GM19035 (cell line): ENCODE results near the gene RMP24.
"Not testable (repeated sequence)": the region's sequence is repeated elsewhere in the genome, so short reads cannot be mapped to it uniquely, and the experiment has no call there.

Experiments
- ATAC-seq: cut with Tn5 transposase; IDR thresholded peaks from one replicate; pipeline ENCODE4 v1.9.1; 2021; ENCODE audit not compliant: unreplicated experiment

The RMP24 gene

DNA sequence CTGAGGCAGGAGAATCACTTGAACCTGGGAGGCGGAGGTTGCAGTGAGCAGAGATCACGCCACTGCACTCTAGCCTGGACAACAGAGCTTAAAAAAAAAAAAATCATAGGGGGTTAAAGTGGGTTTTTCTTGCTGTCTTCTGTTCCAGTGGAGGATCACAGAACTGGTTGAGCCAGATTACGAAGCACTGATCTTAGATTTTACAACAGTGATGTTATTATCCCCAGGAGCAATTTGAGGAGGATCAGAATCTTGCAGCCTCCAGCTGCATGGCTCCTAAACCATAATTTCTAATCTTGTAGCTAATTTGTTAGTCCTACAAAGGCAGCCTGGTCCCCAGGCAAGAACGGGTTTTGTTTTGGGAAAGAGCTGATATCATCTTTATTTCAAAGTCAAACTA, 4.6 kb upstream of the RMP24 start:
- ATAC-seq = not testable (repeated sequence)

DNA sequence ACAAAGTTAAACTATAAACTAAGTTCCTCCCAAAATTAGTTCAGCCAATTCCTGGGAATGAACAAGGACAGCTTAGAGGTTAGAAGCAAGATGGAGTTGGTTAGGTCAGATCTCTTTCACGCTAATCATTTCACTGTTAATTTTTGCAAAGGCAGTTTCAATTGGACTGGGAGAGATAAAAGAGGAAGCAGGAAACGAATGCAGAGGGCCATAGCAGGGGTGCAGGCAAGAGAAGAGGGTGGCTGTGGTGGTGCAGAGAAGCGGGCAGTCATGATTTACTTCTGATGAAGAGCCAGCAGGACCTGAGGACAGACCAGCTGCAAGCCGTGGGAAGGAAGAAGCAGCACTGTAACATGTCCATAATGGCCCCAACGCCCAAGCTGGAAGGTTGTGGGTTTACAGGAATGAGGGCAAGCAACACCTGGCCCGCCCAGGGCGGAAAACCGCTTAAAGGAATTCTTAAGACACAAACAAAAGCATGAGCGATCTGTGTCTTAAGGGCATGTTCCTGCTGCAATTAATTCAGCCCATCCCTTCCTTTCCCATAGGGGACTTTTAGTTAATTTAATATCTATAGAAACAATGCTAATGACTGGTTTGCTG, 4.1 kb upstream of the RMP24 start:
- no peak for ATAC-seq

DNA sequence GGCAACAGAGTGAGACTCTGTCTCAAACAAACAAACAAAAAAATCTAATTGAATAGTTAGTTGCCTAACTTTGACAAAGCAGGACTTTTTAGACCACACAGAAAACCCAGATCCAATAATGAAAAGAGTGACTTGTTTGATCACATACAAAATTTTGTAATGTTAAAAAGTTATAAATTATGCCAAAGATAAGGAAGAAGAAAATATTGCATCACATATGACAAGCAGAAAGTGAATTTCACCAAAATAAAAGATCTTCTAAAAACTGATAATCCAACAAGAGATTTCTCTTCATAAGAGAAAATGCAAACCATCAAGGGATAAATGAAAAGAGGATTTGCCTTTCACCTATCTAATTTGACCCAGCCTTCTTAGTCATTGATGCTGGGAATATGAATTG, 2.8 kb upstream of the RMP24 start:
- no peak for ATAC-seq

DNA sequence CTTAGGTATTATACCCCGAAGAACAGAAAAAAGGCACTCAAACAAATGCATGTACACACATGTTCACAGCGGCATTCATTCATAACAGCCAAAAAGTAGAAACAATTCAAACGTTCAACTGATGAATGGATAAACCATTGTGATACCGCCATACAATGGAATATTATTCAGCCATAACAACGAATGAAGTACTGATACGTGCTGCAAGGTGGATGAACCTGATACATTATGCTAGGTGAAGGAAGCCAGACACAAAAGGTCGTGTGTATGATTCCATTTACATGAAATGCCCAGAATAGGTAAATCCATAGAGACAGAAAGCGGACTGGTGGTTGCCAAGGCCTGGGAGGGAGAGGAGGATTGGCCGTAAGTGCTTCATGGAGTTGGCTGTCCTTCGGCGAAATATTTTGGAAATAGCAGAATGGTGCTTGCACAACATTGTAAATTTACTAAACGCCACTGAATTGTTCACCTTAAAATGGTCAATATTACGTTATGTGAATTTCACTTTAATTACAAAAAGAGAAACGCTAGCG, 750 bp upstream of the RMP24 start:
- ATAC-seq = peak; percentile 8

DNA sequence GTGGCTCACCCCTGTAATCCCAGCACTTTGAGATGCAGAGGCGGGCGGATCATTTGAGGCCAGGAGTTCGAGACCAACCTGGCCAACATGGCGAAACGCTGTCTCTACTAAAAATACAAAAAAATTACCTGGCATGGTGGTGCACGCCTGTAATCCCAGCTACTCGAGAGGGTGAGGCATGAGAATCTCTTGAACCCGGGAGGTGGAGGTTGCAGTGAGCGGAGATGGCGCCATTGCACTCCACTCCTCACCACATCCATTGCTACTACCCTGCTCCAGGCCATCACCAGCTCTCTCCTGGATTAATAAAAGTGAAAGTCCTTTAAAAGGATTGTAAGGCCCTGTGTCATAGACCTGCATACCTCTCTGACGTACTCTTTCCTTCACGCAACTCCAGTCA, 1.2 kb downstream of the RMP24 start:
- ATAC-seq = no peak

DNA sequence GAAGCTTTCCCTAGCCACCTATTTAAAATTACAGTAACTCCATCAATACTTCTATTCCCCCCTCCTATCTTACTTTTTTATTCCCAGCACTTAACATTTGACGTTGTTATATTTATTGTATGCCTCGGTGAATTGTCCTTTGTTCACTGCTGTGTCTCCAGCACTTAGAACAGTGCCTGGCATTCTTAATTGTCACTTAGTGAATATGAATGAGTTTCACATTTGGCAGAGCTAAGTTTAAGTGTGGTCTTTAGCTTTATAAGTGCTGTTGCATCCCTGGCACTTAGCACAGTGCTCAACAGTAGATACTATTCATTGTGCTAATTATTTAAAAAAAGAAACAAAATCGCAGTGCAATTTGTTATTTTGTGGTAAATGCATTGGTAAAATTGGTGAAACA, 1.7 kb downstream of the RMP24 start:
- ATAC-seq = no peak

DNA sequence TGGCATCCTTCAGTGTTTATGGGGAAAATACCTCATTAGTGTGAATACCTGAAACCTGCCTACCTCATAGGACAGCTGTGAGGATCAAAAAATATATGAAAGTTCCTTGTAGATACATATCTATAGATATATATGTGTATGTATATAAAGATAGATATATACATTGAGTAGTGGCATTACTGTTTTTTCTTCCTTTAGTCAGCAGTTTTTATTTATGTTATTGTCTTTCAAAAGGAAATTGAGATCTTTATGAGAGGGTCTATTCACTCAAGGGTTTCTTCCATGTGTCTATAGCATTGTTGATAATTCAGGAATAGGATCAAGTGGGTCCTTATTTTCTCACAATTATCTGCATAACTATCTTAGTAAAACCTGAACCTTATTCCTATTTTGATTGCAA, 6.6 kb downstream of the RMP24 start:
- no peak for ATAC-seq

DNA sequence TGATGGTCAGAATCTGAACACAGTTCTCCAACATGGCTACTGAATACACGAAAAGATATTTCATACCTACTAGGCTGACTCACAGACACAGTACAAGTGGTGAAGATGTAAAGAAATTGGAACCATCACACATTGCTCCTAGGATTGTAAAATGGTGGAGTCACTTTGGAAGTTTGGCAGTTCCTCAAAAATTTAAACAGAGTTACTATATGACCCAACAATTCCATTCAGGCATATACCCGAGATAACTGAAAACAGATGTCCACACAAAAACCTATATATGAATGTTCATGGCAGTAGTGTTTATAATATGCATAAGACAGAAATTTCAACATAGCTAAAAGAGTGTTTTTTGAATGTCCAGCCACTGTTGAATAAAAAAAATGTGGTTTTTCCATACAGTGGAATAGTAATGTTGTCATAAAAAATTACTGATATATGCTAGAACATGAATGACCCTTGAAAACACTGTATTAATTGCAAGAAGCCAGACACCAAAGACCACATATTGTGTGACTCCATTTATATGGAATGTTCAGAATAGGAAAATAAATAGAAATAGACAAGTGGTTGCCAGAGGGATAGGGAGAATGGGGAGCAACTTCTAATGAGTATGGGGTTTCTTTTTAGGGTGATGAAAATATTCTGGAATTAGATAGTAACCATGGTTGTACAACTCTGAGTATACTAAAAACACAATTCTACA, 10.1 kb downstream of the RMP24 start:
- ATAC-seq = no peak

DNA sequence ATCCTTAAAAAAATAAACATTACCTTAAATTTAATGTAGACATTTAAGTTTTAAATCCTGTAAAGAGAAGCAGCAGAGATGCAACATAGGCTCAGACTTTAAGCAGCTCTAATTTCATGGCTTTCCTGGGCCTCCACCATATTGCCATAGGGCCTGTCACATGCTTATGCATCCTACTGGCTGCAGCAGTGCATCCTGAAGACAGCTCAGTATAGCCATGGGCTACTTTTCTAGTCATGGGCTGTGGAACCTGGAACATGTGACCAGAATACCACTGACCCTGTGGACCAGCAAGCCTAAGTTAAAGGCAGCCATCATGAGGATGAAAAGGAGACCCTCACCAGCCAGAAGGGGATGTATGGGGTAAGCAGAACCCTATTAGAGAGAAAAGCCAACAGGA, 10.7 kb downstream of the RMP24 start:
- ATAC-seq = no peak

DNA sequence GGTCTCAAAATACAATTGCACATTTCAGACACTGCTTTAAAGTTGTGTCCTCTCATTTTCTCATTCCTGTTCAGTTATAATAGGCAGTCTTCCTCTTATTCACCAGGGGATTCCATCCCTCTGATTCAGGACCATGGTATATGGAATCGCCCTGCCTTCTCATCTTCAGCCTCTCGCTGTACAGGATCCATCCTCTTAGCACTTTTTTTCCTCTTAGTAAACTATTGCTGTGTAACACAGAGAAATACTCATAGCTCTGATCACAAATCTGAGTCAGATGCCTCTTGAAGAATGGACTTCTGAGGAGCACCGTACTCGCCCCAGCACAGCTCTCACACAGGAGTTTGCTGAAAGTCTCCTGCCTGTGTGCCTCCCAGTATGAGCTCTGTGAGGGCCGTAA, 11.3 kb downstream of the RMP24 start:
- no peak for ATAC-seq

DNA sequence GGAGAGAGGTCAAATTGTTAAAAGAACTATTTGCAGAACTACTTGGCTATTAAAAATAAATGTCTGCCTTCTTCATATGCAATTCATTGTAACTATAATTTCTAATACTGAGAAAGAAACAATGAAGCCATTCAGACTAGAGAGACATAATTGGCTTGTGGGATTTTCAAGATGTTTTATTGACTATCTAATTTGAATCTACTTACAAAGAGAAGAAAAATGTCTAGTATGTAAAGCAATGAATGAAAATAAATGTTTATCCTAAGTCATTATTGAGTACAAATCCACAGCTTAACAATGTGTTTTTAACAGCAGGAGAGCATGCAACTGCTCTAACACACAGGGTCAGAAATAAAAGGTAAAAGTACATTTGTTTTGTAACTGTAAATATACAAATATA, 19.2 kb downstream of the RMP24 start:
- no peak for ATAC-seq

DNA sequence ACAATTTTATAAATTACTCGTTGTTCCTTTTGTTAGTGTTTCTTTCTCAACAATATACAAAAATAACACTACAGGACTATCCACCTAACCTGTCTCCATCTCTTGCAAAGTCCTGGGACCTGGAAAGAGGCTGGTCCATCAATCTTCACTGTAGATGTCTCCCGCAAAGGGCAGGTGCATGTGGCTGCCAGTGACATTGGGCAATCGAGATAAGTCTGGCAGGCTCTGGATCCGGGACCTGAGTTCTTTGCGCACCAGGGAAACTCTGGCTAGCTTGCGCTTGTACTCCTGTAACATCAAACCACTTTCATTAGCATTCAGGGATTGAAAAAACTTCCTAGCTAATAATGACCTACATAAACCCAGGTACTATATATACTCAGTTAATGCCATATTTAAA, 20.5 kb downstream of the RMP24 start:
- ATAC-seq = no peak

DNA sequence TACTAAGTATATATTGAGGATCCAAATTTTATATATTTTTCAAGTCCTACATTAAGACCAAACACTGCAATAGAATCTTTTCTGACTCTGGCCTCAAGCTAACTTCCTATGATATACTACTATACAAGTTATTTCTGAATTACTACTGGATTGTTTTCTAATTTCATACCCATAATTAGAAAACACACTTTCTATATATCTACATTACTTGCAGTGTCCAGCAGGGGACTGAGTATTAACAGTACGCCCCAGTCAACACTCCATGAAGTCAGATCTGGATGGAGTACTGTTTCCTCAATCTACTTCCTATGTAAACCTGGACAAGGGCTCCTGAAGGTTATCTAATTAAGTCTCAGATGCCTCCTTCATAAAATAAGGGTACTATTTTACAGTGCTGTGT, 26.5 kb downstream of the RMP24 start:
- ATAC-seq = no peak

DNA sequence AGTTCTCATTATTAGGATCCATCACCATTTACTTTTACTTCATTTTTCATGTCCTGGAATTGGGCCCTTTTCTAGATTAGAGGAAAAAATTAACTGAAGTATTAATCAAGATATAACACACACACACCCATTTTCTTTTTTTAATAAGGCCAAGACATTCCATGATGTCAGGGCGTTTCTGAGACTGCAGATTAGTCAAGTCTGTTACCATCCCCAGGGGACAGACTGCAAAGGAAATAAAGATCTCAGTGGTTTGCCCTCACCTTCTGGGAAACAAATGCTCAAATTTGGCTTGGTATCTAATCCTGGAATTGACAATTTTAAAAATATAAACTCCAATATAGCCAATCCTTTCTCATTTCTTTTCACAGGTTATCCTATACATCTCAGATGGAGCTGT, 27.4 kb downstream of the RMP24 start:
- no peak for ATAC-seq

DNA sequence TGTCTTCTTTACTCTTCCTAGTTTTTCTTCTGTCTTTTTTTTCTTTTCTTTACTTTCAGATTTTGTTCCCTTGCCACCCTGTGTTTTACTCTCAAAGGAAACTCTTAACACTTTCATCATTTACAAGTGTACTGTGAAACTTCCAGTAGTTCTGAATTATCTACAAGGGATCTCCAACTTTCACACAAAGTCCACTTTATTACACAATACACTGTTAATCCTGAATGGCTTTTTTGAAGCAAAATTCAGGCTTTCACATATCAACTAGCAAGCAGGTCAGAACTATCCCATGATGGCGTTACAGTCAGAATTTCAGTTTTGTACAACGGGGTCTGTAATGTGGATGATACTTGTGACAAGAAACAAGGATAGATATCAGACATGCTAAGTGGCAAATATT, 34.5 kb downstream of the RMP24 start:
- no peak for ATAC-seq

DNA sequence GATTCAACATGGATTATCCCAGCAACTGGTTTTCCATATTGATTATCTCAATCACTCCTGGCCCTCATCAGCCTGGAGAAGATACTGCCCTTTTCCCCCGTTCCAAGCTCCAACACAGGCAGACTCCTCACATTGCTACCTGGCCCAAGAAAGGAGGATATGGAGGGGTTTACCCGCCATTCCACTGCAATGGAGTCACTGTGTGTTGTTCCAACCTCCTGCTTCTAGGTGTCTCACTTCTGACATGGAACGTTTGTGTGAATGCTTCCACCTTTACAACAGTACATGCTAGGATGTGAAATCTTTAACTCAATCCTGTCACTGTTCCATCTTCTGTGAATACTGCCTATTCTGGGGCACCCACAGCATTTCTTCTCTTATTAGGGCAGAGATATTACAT, 36.7 kb downstream of the RMP24 start:
- no peak for ATAC-seq

DNA sequence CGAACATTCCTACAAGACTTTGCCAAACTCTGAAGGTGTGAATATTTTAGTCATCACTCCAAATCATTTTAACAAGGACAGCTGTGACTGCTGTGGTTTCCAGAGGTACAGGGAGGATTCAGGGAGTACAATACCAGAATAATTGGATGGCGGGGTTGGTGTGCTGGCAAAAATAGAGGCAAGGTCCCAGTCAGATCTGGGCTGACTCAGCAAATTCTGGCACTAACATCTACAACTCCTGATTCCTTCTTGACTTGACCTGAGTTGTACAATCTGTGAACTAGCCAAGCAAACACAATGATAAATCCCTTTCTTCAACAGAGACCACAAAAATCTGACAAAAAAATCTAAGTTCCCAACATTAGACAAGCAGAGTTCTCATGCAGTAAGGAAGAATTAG, 40.4 kb downstream of the RMP24 start:
- no peak for ATAC-seq

DNA sequence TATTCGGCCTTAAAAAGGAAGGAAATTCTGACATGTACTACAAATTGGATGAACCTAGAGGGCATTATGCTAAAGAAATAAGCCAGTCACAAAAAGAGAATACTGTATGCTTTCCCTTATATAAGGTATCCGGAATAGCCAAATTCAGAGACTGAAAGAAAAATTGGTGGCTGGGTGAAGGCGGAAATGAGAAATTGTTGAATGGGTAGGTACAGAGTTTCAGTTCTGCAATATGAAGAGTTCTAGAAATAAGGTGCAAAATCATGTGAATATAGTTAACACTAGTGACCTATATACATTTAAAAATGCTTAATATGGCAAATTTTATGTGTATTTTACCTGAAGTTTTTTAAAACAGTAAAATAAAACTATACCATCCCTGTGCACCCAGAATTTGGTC, 43.1 kb downstream of the RMP24 start:
- ATAC-seq = peak; percentile 91

DNA sequence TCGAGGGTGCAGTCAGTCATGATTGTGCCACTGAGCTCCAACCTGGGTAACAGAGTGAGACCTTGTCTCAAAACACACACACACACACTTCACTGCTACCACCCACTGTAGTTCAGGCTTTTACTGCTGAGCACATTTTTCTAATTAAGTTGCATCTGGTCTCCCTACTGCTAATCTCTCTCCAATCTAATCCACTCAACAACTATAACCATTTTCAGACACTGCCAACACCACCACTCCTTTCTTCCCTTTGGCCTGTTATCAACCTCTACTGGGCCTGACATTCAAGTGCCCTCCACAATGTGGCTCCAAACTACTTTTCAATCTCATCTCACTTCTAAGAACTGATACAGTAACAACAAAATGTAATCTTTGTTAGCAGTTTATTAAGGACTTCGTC, 44.8 kb downstream of the RMP24 start:
- ATAC-seq = no peak

DNA sequence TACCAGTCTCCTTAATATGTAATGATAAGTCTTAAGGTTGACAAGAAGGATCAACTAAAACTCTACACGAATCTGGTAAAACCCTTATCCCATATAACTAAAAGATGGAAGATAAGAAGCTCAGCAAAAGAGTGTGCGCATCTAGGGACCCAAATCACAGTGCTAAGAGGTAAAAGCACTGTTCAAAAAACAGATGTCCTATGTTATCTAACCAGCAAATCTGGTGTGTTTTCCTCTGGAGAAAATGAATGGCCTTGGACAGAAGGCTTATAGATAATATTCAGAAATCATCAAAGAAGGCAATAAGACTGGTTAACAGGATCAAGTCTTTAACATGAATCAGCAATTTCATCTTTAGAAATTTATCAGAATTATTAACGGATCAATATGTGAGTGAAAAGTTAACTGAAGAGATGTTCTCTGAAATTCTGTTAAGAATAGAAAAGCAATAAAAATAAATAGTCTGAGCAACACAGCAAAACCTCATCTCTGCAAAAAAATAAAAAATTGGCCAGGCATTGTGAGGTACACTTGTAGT, 47.8 kb downstream of the RMP24 start:
- ATAC-seq = no peak

DNA sequence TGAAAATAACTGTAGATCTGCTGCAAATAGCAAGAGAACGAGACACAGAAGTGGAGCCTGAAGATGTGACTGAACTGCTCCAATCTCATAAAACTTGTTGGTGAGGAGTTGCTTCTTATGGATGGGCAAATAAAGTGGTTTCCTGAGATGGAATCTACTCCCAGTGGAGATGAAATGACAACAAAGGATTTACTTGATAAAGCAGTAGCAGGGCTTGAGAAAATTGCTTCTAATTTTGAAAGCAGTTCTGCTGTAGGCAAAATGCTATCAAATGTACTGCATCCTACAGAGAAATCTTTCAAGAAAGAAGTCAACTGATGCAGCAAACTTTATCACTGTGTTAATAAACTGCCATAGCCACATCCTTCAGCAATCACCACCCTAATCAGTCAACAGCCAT, 50.9 kb downstream of the RMP24 start:
- no peak for ATAC-seq

DNA sequence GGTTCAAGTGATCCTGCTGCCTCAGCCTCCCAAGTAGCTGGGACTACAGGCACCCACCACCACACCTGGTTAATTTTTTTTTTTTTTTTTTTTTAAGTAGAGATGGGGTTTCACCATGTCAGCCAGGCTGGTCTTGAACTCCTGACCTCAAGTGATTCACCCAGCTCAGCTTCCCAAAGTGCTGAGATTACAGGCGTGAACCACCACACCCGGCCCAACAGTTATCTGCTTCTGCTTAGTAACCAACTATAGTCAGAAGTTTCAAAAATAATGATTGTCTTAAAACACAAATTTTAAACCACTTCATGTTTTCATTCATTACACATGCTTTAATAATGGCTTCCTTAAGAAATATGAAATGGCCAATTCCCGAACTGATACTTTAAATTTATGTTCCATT, 51.8 kb downstream of the RMP24 start:
- not testable (repeated sequence) for ATAC-seq

DNA sequence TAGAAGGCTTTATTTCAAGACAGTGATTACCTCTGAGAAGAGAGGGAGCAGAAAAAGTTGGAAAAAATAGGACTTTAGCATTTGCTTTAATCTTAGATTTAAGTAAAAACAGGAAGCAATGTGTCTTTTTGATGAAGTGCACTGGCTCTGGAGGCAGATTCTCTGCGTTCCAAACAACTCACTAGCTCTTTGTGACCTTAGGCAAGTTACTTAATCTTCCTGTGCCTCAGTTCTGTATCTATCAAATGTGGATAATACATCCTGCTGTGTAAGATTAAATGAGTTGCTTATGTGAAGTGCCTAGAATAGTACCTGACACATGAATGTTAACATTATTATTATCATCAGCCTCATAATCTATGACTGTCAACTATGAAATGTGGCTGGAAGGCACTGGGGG, 52.5 kb downstream of the RMP24 start:
- ATAC-seq = no peak
